K562 (cell line): ENCODE results near the gene NUPR1. TPM values are rescaled to one million over a fixed set of nuclear protein-coding genes. Genes with fewer than 3 reads are reported as not detected.

Experiments
- ATAC-seq: fragments of 200-7000 bp; cut with Tn5 transposase; 3 replicates; pipeline ENCODE4 v1.9.1; 2020; ENCODE audit warnings: moderate library complexity
- BruUV-seq: library from RNA; stranded (reverse); fragments of 400-500 nt; replicated peaks from 2 replicates; lab custom pipeline; 2021; lab: Mats Ljungman, UMichigan
- CTCF ChIA-PET: fragments of 300-600 bp; formaldehyde crosslinking; extraction: SDS; loops from one replicate; lab custom pipeline; 2021; ENCODE audit warnings: low intra/inter-chr PET ratio; lab: Yijun Ruan, JAX
- POLR2A ChIA-PET: fragments of 300-600, 350-650 bp; sonication (Branson Sonifier 250); formaldehyde crosslinking; extraction: SDS; loops from one replicate; lab custom pipeline; 2021; ENCODE audit warnings: antibody characterized with exemption, inconsistent platforms; lab: Yijun Ruan, JAX
- DNase-seq, 4 experiments: peaks; one replicate each; pipeline versions ENCODE4 v3.0.0 to v3.0.0-alpha.2; 2011 to 2018; ENCODE audit warnings: low spot score in 3 of 4, mixed read lengths in 3 of 4; ENCODE audit errors: extremely low read depth in 1 of 4
- FAIRE-seq: peaks from 2 replicates; lab custom pipeline; 2011; peaks lifted over from hg19 to GRCh38; lab: Jason Lieb, UNC
- H2AFZ ChIP-seq: 2 replicates; pipeline ENCODE4 v1.6.0; 2011; ENCODE audit warnings: low read depth, low read length, control low read depth, inconsistent platforms
- H3K27ac ChIP-seq: fragments of 200-600 bp; 3 replicates; pipeline ENCODE4 v1.8.0; 2011; ENCODE audit warnings: low read depth, mild to moderate bottlenecking, control low read depth, inconsistent platforms, low read length, moderate library complexity, mixed read lengths; ENCODE audit errors: extremely low read depth
- H3K27me3 ChIP-seq, 2 experiments: fragments of 300-600 bp in 1 of 2; 2 replicates in 1 of 2; 3 replicates in 1 of 2; pipeline versions ENCODE4 v1.6.0 to v1.8.0; 2011; ENCODE audit warnings: inconsistent platforms in 2 of 2, low read length in 2 of 2, mild to moderate bottlenecking in 1 of 2, mixed read lengths in 1 of 2, moderate library complexity in 1 of 2; ENCODE audit not compliant: control insufficient read depth in 2 of 2, insufficient read depth in 2 of 2
- H3K36me3 ChIP-seq: fragments of 300-600 bp; 3 replicates; pipeline ENCODE4 v1.8.0; 2011; ENCODE audit warnings: mild to moderate bottlenecking, low read length, inconsistent platforms; ENCODE audit not compliant: control insufficient read depth, insufficient read depth
- H3K4me1 ChIP-seq, 2 experiments: fragments of 200-600 bp in 1 of 2; replicated peaks in 1 of 2; 2 replicates in 1 of 2; 3 replicates in 1 of 2; pipeline versions ENCODE4 v1.5.1 to v1.8.0; 2011; ENCODE audit warnings: inconsistent platforms in 2 of 2, low read length in 2 of 2, mild to moderate bottlenecking in 1 of 2, mixed read lengths in 1 of 2, moderate library complexity in 1 of 2; ENCODE audit not compliant: control insufficient read depth in 2 of 2, insufficient read depth in 2 of 2
- H3K4me2 ChIP-seq: 2 replicates; pipeline ENCODE4 v1.6.1; 2011; ENCODE audit warnings: low read length, control low read depth, inconsistent platforms, mixed read lengths; ENCODE audit not compliant: insufficient read depth
- H3K4me3 ChIP-seq: fragments of 200-600 bp; sonication (generic), shearing (Covaris generic); 2 replicates; pipeline ENCODE4 v1.5.1; 2016; ENCODE audit warnings: control low read depth, inconsistent platforms
- H3K79me2 ChIP-seq: fragments of 200-600 bp; 3 replicates; pipeline ENCODE4 v1.8.0; 2011; ENCODE audit warnings: low read length, inconsistent platforms; ENCODE audit not compliant: control insufficient read depth, insufficient read depth
- H3K9ac ChIP-seq, 2 experiments: 2 replicates each; pipeline versions ENCODE4 v1.6.0 to v1.6.1; 2011; ENCODE audit warnings: low read depth in 2 of 2, low read length in 2 of 2, control low read depth in 1 of 2, inconsistent platforms in 1 of 2, mild to moderate bottlenecking in 1 of 2, mixed read lengths in 1 of 2; ENCODE audit not compliant: insufficient read depth in 1 of 2
- H3K9me1 ChIP-seq: one replicate; pipeline ENCODE4 v1.6.0; 2011; ENCODE audit warnings: inconsistent platforms, mild to moderate bottlenecking, low read length, moderate library complexity; ENCODE audit not compliant: control insufficient read depth, insufficient read depth
- H3K9me3 ChIP-seq: replicated peaks from 2 replicates; pipeline ENCODE4 v1.5.1; 2011; ENCODE audit warnings: low read depth, low read length, inconsistent platforms; ENCODE audit not compliant: control insufficient read depth, insufficient read depth
- H4K20me1 ChIP-seq: replicated peaks from 2 replicates; pipeline ENCODE4 v1.6.1; 2011; ENCODE audit warnings: low read length, inconsistent platforms, mixed read lengths; ENCODE audit not compliant: control insufficient read depth, insufficient read depth
- HDAC1 ChIP-seq, 2 experiments: fragments of 450-650 bp; IDR thresholded peaks; 2 replicates each; pipeline ENCODE4 v1.6.1; 2016 to 2017; ENCODE audit warnings: inconsistent platforms in 1 of 2, mild to moderate bottlenecking in 1 of 2, moderate library complexity in 1 of 2
- HEY1 ChIP-seq: fragments of 250-450 bp; sonication (Bioruptor Pico); IDR thresholded peaks from 2 replicates; pipeline ENCODE4 v1.5.0; 2020; ENCODE audit warnings: mild to moderate bottlenecking, moderate library complexity, borderline replicate concordance
- MBD2 ChIP-seq: sonication (generic); IDR thresholded peaks from 2 replicates; pipeline ENCODE4 v1.6.1; 2016; ENCODE audit warnings: low read depth, borderline replicate concordance
- POLR2G ChIP-seq: fragments of 200-400 bp; formaldehyde crosslinking; IDR thresholded peaks from 2 replicates; pipeline ENCODE4 v1.6.1; 2017; ENCODE audit warnings: low read depth, mild to moderate bottlenecking, antibody characterized with exemption, low read length, moderate library complexity
- WGBS: fragments of 100-300 bp; shearing (Covaris generic); methylation state at CpG from one replicate; pipeline ENCODE4 v1.1.6; 2016; ENCODE audit warnings: low coverage, mixed read lengths; ENCODE audit not compliant: insufficient coverage; ENCODE audit errors: missing lambda C conversion rate; 5-methylcytosine and 5-hydroxymethylcytosine counted together
- in situ Hi-C: fragments of 300-500 bp; cut with MboI; formaldehyde crosslinking; loops from 4 replicates; pipeline ENCODE4 v1.15.0; 2018; ENCODE audit warnings: inconsistent platforms, mixed read lengths
- intact Hi-C: fragments of 100-400 bp; cut with micrococcal nuclease; formaldehyde crosslinking; loops from 2 replicates; pipeline ENCODE4 v1.14.2; 2022
- polyA plus RNA-seq, 8 experiments: library from polyadenylated mRNA; depleted of rRNA in 4 of 8; stranded (reverse) in 5 of 8; unstranded in 3 of 8; fragments of >200 nt; fragmentation: Nextera tagmentation in 2 of 8; fragmentation: Illumina TruSeq in 1 of 8; extraction: Ambion mirVana in 2 of 8; extraction: Trizol in 1 of 8; gene quantifications; 2 replicates each; pipeline versions ENCODE4 v1.2.1 to v1.2.3, GENCODE V29; 2011 to 2014; ENCODE audit warnings: inconsistent platforms in 1 of 8, missing spikeins in 1 of 8
- total RNA-seq, 7 experiments: library from RNA; depleted of rRNA in 6 of 7; stranded (reverse); fragments of >200 nt in 6 of 7; fragmentation: Illumina TruSeq in 2 of 7; extraction: Trizol in 2 of 7; gene quantifications; 2 replicates each; pipeline versions ENCODE4 v1.2.1 to v1.2.3, GENCODE V29; 2011 to 2021; ENCODE audit warnings: low replicate concordance in 1 of 7
- TF ChIP-seq, protein P1 (sequence below): sonication (generic); formaldehyde crosslinking; IDR thresholded peaks from 2 replicates; pipeline ENCODE4 v1.8.0; 2022; ENCODE audit warnings: mild to moderate bottlenecking, low read depth, missing genetic modification reagents

The NUPR1 gene
- total and polyA plus RNA-seq, 9 of the 15 experiments (the other 6 are each of a cell fraction or from before 2014, with no cell fraction given) = 0.07 to 1.5 (median 0.27) TPM

- TF ChIP-seq, protein P1, sequence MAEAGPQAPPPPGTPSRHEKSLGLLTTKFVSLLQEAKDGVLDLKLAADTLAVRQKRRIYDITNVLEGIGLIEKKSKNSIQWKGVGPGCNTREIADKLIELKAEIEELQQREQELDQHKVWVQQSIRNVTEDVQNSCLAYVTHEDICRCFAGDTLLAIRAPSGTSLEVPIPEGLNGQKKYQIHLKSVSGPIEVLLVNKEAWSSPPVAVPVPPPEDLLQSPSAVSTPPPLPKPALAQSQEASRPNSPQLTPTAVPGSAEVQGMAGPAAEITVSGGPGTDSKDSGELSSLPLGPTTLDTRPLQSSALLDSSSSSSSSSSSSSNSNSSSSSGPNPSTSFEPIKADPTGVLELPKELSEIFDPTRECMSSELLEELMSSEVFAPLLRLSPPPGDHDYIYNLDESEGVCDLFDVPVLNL (CRISPR knock-in tag) = no peak
- no peak for TF ChIP-seq HDAC1 (IDR thresholded peaks at IDR 0.05)
Measured at GRCh38 chr16:28522792-28523191, 16.0 kb downstream of the NUPR1 start (continued).

- Histone ChIP-seq H3K4me1 (peaks cover 0 to 9% of the 10 kb centered on the region in 2 experiments; a peak in 3 of 5 replicates), H3K9ac (no peak overlapping the region; a peak in 1 of 4 replicates), H3K36me3 (no peaks in the 10 kb centered on the region), H3K9me3 (no peaks in the 10 kb centered on the region), H3K9me1 (no peaks in the 10 kb centered on the region), H3K27me3 (no peaks in the 10 kb centered on the region; a peak in 1 of 5 replicates), H3K79me2 (no peaks in the 10 kb centered on the region), H3K4me3 (no peak overlapping the region), H2AFZ (no peak overlapping the region), H3K4me2 (no peak overlapping the region), H3K27ac (no peak overlapping the region), H4K20me1 (no peaks in the 10 kb centered on the region)
- BruUV-seq = no TSS peak
- 57% methylated on average over 6 of the region's 6 CpGs for WGBS
- ChIA-PET POLR2A (no interaction called here), CTCF (no interaction called here)
- DNase-seq = no peak
- FAIRE-seq = no peak
- TF ChIP-seq MBD2 (no peak), POLR2G (no peak), HEY1 (no peak)
- in situ Hi-C loops (no loop called here), intact Hi-C loops (loop anchor here (10.0 kb wide), 1 partner anchor 247 kb away; no protein-coding TSS in a partner anchor)
- ATAC-seq = no peak
Measured at GRCh38 chr16:28521436-28521835, 17.3 kb downstream of the NUPR1 start.
